Motor neuron (in vitro differentiated cells): ENCODE results near the gene TUSC7. TPM values are rescaled to one million over a fixed set of nuclear protein-coding genes. Genes with fewer than 3 reads are reported as not detected.
A peak's percentile ranks its signal among the peaks of the same experiment; 100 is the strongest.

Source experiments
- ATAC-seq, 8 experiments: fragments of 200-7000 bp; cut with Tn5 transposase; replicated peaks in 6 of 8; 2 replicates each; pipeline ENCODE4 v1.8.0; 2021; ENCODE audit warnings: mild to moderate bottlenecking in 8 of 8, moderate library complexity in 8 of 8
- H3K27ac ChIP-seq, 2 donors: fragments of 250-450 bp; sonication (Bioruptor Pico); 2 replicates each; pipeline ENCODE4 v1.9.0; 2021; ENCODE audit warnings: antibody characterized with exemption in 2 of 2, mild to moderate bottlenecking in 2 of 2, moderate library complexity in 1 of 2
- H3K4me1 ChIP-seq, 2 donors: fragments of 250-450 bp; sonication (Bioruptor Pico); replicated peaks in 1 of 2; 2 replicates each; pipeline ENCODE4 v1.6.1; 2021; ENCODE audit warnings: antibody characterized with exemption in 2 of 2, mild to moderate bottlenecking in 2 of 2, moderate library complexity in 1 of 2
- H3K4me3 ChIP-seq, 5 donors: fragments of 250-450 bp; sonication (Bioruptor Pico); 2 replicates each; pipeline ENCODE4 v1.9.0; 2021; ENCODE audit warnings: antibody characterized with exemption in 5 of 5, mild to moderate bottlenecking in 5 of 5, moderate library complexity in 4 of 5
- WGBS, 10 experiments: fragments of 450-650 bp; shearing (Covaris generic); methylation state at CpG; one replicate each; pipeline ENCODE4 v1.0.0; 2022; 5-methylcytosine and 5-hydroxymethylcytosine counted together
- in situ Hi-C, 9 experiments: fragments of 400-800 bp; cut with MboI; loops; one replicate each; pipeline ENCODE4 v1.15.0; 2021; ENCODE audit warnings: low sequenced_read_pairs in 9 of 9, low pct_unique_long_range_greater_than_20kb in 2 of 9; ENCODE audit not compliant: unreplicated experiment in 9 of 9
- total RNA-seq, 8 experiments: library from RNA; unstranded; fragments of 300-600 nt; gene quantifications; 2 replicates each; pipeline versions ENCODE4 v1.2.3 to v1.2.4, GENCODE V29; 2022

The TUSC7 gene
- total RNA-seq, result 1 to 10 TPM in 6 of 8 experiments, under 1 TPM in 1, not detected in 1; 0.40 to 7.9 (median 4.2) TPM

- H3K27ac ChIP-seq, result no peak within 1 kb of the TSS
- peaks cover 0 to 5% of the 10 kb centered on the region in 2 donors for H3K4me1 ChIP-seq
- H3K4me3 ChIP-seq, result no peak within 1 kb of the TSS
- in situ Hi-C loops, result no loop called here
- WGBS, 10 experiments, result 41 to 94% (median 80%) methylated on average over 1 to 4 of the region's 4 CpGs; no CpG with 5 or more reads in 3 of the 10 experiments
- ATAC-seq, result no peak
Observed at GRCh38 chr3:116709479-116709878, at the start of gene TUSC7. Gene TUSC7 (plus strand): TSS chr3:116709779.

GRCh38 chr3:116661196-116661595 is 48.4 kb upstream of the TUSC7 start:
- Histone ChIP-seq H3K4me3 (no peak overlapping the region), H3K27ac (no peak overlapping the region), H3K4me1 (peaks cover 5 to 15% of the 10 kb centered on the region in 2 donors)
- in situ Hi-C loops, result no loop called here
- WGBS, 10 experiments, result 33 to 100% (median 78%) methylated on average over 1 of the region's 1 CpG; no CpG with 5 or more reads in 1 of the 10 experiments
- no peak for ATAC-seq

GRCh38 chr3:116663161-116664110 is 46.1 kb upstream of the TUSC7 start:
- 6 to 73% (median 36%) methylated on average over 2 to 8 of the region's 8 CpGs; no CpG with 5 or more reads in 1 of the 10 experiments for WGBS, 10 experiments
- no peak overlapping the region for H3K4me3 ChIP-seq
- ATAC-seq, result peak in 2 of 8 experiments; percentile 16 to 43
- H3K4me1 ChIP-seq, result peaks cover 5 to 24% of the 10 kb centered on the region in 2 donors
- H3K27ac ChIP-seq, result no peak overlapping the region
- in situ Hi-C loops, result no loop called here

GRCh38 chr3:116667324-116667723 is 42.3 kb upstream of the TUSC7 start:
- Histone ChIP-seq H3K4me3 (no peak overlapping the region), H3K27ac (no peak overlapping the region), H3K4me1 (peaks cover 5 to 24% of the 10 kb centered on the region in 2 donors)
- ATAC-seq, result no peak
- in situ Hi-C loops, result no loop called here

- ATAC-seq, result no peak
- H3K27ac ChIP-seq, result no peak overlapping the region
- in situ Hi-C loops, result no loop called here
- no peak overlapping the region for H3K4me3 ChIP-seq
- 8 to 100% (median 94%) methylated on average over 1 of the region's 1 CpG; no CpG with 5 or more reads in 1 of the 10 experiments for WGBS, 10 experiments
- H3K4me1 ChIP-seq, result peaks cover 5 to 24% of the 10 kb centered on the region in 2 donors
Observed at GRCh38 chr3:116667791-116668190, 41.8 kb upstream of the TUSC7 start.

GRCh38 chr3:116669576-116669975 is 40.0 kb upstream of the TUSC7 start:
- in situ Hi-C loops, result no loop called here
- H3K27ac ChIP-seq, result no peak overlapping the region
- no peak overlapping the region for H3K4me3 ChIP-seq

GRCh38 chr3:116671151-116671550 is 38.4 kb upstream of the TUSC7 start:
- 13 to 50% (median 13%) methylated on average over 1 of the region's 1 CpG; no CpG with 5 or more reads in 7 of the 10 experiments for WGBS, 10 experiments
- H3K27ac ChIP-seq, result no peak overlapping the region
- in situ Hi-C loops, result no loop called here

More at GRCh38 chr3:116669576-116669975, 40.0 kb upstream of the TUSC7 start:
- peaks cover 0 to 18% of the 10 kb centered on the region in 2 donors for H3K4me1 ChIP-seq
- ATAC-seq, result no peak
- WGBS, 10 experiments, result 41 to 100% (median 90%) methylated on average over 1 to 3 of the region's 3 CpGs; no CpG with 5 or more reads in 1 of the 10 experiments

GRCh38 chr3:116678853-116679252 is 30.7 kb upstream of the TUSC7 start:
- Histone ChIP-seq H3K27ac (no peak overlapping the region), H3K4me3 (no peak overlapping the region), H3K4me1 (no peaks in the 10 kb centered on the region)
- 17 to 100% (median 80%) methylated on average over 1 to 10 of the region's 13 CpGs; no CpG with 5 or more reads in 3 of the 10 experiments for WGBS, 10 experiments
- ATAC-seq, result no peak
- in situ Hi-C loops, result no loop called here

More at GRCh38 chr3:116671151-116671550, 38.4 kb upstream of the TUSC7 start:
- no peak overlapping the region for H3K4me3 ChIP-seq
- H3K4me1 ChIP-seq, result peaks cover 0 to 9% of the 10 kb centered on the region in 2 donors
- ATAC-seq, result no peak

- in situ Hi-C loops, result no loop called here
- no peak overlapping the region for H3K4me3 ChIP-seq
- WGBS, 10 experiments, result 0 to 100% (median 46%) methylated on average over 1 to 2 of the region's 2 CpGs
- H3K27ac ChIP-seq, result no peak overlapping the region
- no peak for ATAC-seq
- no peaks in the 10 kb centered on the region for H3K4me1 ChIP-seq
Observed at GRCh38 chr3:116691041-116691440, 18.5 kb upstream of the TUSC7 start.

- ATAC-seq, result no peak
- H3K4me1 ChIP-seq, result peaks cover 7 to 20% of the 10 kb centered on the region in 2 donors
- no peak overlapping the region for H3K27ac ChIP-seq
- no peak overlapping the region for H3K4me3 ChIP-seq
- in situ Hi-C loops, result no loop called here
Observed at GRCh38 chr3:116701070-116701469, 8.5 kb upstream of the TUSC7 start.

- ATAC-seq, result peak in 5 of 8 experiments; percentile 67 to 94 (median 89)
- Histone ChIP-seq H3K27ac (peak overlapping the region; percentile 20 to 35), H3K4me1 (peaks cover 7 to 20% of the 10 kb centered on the region in 2 donors), H3K4me3 (no peak overlapping the region)
- in situ Hi-C loops, result no loop called here
- 15 to 100% (median 45%) methylated on average over 1 to 4 of the region's 4 CpGs; no CpG with 5 or more reads in 1 of the 10 experiments for WGBS, 10 experiments
Observed at GRCh38 chr3:116702334-116702733, 7.2 kb upstream of the TUSC7 start.

- 30 to 100% (median 100%) methylated on average over 1 to 3 of the region's 3 CpGs; no CpG with 5 or more reads in 1 of the 10 experiments for WGBS, 10 experiments
- no peak overlapping the region for H3K4me3 ChIP-seq
- ATAC-seq, result no peak
- no peak overlapping the region for H3K27ac ChIP-seq
- H3K4me1 ChIP-seq, result peaks cover 5 to 6% of the 10 kb centered on the region in 2 donors
- in situ Hi-C loops, result no loop called here
Observed at GRCh38 chr3:116707531-116707930, 2.0 kb upstream of the TUSC7 start.

GRCh38 chr3:116716490-116716889 is 6.9 kb downstream of the TUSC7 start:
- Histone ChIP-seq H3K4me1 (peaks cover 3 to 18% of the 10 kb centered on the region in 2 donors), H3K27ac (no peak overlapping the region), H3K4me3 (no peak overlapping the region)
- peak in 3 of 8 experiments; percentile 43 to 65 (median 45) for ATAC-seq
- 20 to 75% (median 64%) methylated on average over 1 to 4 of the region's 4 CpGs for WGBS, 10 experiments
- in situ Hi-C loops, result no loop called here
